DND-41 (cell line): ENCODE data around the gene PDCD10.

ENCODE experiments used
- ATAC-seq: fragments of 200-7000 bp; cut with Tn5 transposase; 3 replicates; pipeline ENCODE4 v1.9.1; 2021; ENCODE audit warnings: low read depth; ENCODE audit not compliant: insufficient read depth
- DNase-seq: peaks from one replicate; pipeline ENCODE4 v3.0.0-alpha.2; 2020
- H2AFZ ChIP-seq: 2 replicates; pipeline ENCODE4 v1.6.0; 2012; ENCODE audit warnings: low read depth, low read length
- H3K27ac ChIP-seq: 2 replicates; pipeline ENCODE4 v1.5.1; 2012; ENCODE audit warnings: low read length, inconsistent platforms
- H3K27me3 ChIP-seq: fragments of 200-600 bp; sonication (generic); 2 replicates; pipeline ENCODE4 v1.6.0; 2012; ENCODE audit warnings: low read length, mild to moderate bottlenecking, inconsistent platforms; ENCODE audit not compliant: insufficient read depth, poor library complexity
- H3K36me3 ChIP-seq: 2 replicates; pipeline ENCODE4 v1.5.1; 2012; ENCODE audit warnings: low read length, inconsistent platforms; ENCODE audit not compliant: insufficient read depth
- H3K4me1 ChIP-seq: 2 replicates; pipeline ENCODE4 v1.5.1; 2012; ENCODE audit warnings: mild to moderate bottlenecking, low read length; ENCODE audit not compliant: insufficient read depth
- H3K4me2 ChIP-seq: 2 replicates; pipeline ENCODE4 v1.6.0; 2012; ENCODE audit warnings: mild to moderate bottlenecking, moderate library complexity, low read length, inconsistent platforms; ENCODE audit not compliant: insufficient read depth
- H3K4me3 ChIP-seq, 2 experiments: fragments of 200-600 bp in 1 of 2; shearing (Covaris generic) in 1 of 2; 2 replicates each; pipeline ENCODE4 v1.5.1; 2012 to 2016; ENCODE audit warnings: inconsistent platforms in 2 of 2, low read length in 2 of 2, mild to moderate bottlenecking in 2 of 2, low read depth in 1 of 2, moderate library complexity in 1 of 2
- H3K79me2 ChIP-seq: 2 replicates; pipeline ENCODE4 v1.6.0; 2012; ENCODE audit warnings: low read length, inconsistent platforms; ENCODE audit not compliant: insufficient read depth
- H3K9ac ChIP-seq: 2 replicates; pipeline ENCODE4 v1.6.0; 2012; ENCODE audit warnings: low read depth, mild to moderate bottlenecking, inconsistent platforms, low read length, moderate library complexity
- H3K9me3 ChIP-seq: 2 replicates; pipeline ENCODE4 v1.5.1; 2012; ENCODE audit warnings: low read length, moderate library complexity, mild to moderate bottlenecking, inconsistent platforms; ENCODE audit not compliant: insufficient read depth, severe bottlenecking
- H4K20me1 ChIP-seq: 2 replicates; pipeline ENCODE4 v1.6.0; 2012; ENCODE audit warnings: low read length; ENCODE audit not compliant: insufficient read depth
- CTCF ChIP-seq: IDR thresholded peaks from 2 replicates; pipeline ENCODE4 v1.5.1; 2012; ENCODE audit warnings: borderline replicate concordance, low read length, moderate library complexity, mild to moderate bottlenecking; ENCODE audit not compliant: poor library complexity, severe bottlenecking; ENCODE audit errors: extremely low read depth
- EZH2 ChIP-seq: IDR thresholded peaks from 3 replicates; pipeline ENCODE4 v1.6.1; 2012; ENCODE audit warnings: borderline replicate concordance, low read depth, mild to moderate bottlenecking, moderate library complexity, low read length, inconsistent platforms; ENCODE audit not compliant: severe bottlenecking

Gene PDCD10

GRCh38 chr3:167728632-167729323 is 5.9 kb downstream of the PDCD10 start:
- Histone ChIP-seq H3K79me2 (peaks cover 99% of the 10 kb centered on the region), H3K36me3 (no peaks in the 10 kb centered on the region), H3K4me1 (peaks cover 20% of the 10 kb centered on the region), H3K9ac (no peak overlapping the region), H3K27me3 (no peaks in the 10 kb centered on the region), H2AFZ (no peak overlapping the region), H3K4me3 (no peak overlapping the region), H3K4me2 (no peak overlapping the region), H4K20me1 (peaks cover 68% of the 10 kb centered on the region), H3K9me3 (no peaks in the 10 kb centered on the region), H3K27ac (no peak overlapping the region)
- DNase-seq (no peak), ATAC-seq (no peak)
- TF ChIP-seq CTCF (no peak), EZH2 (no peak)

GRCh38 chr3:167728176-167728575 is 6.5 kb downstream of the PDCD10 start:
- Histone ChIP-seq H3K27me3 (no peaks in the 10 kb centered on the region), H2AFZ (no peak overlapping the region), H3K36me3 (no peaks in the 10 kb centered on the region), H3K79me2 (peaks cover 99% of the 10 kb centered on the region), H3K4me1 (peaks cover 14% of the 10 kb centered on the region), H3K9me3 (no peaks in the 10 kb centered on the region), H3K9ac (no peak overlapping the region), H4K20me1 (peaks cover 74% of the 10 kb centered on the region), H3K4me3 (no peak overlapping the region), H3K4me2 (no peak overlapping the region), H3K27ac (no peak overlapping the region)
- ATAC-seq, result no peak
- no peak for TF ChIP-seq CTCF
- TF ChIP-seq EZH2, result no peak
- no peak for DNase-seq

GRCh38 chr3:167723872-167724271 is 10.8 kb downstream of the PDCD10 start:
- no peaks in the 10 kb centered on the region for H3K9me3 ChIP-seq
- peaks cover 14% of the 10 kb centered on the region for H3K36me3 ChIP-seq
- TF ChIP-seq EZH2 (no peak), CTCF (no peak)
- H3K27me3 ChIP-seq, result no peaks in the 10 kb centered on the region
- H2AFZ ChIP-seq, result no peak overlapping the region
- peaks cover 60% of the 10 kb centered on the region for H4K20me1 ChIP-seq
- H3K9ac ChIP-seq, result no peak overlapping the region
- no peak overlapping the region for H3K27ac ChIP-seq
- no peak overlapping the region for H3K4me3 ChIP-seq
- H3K79me2 ChIP-seq, result peaks cover 90% of the 10 kb centered on the region
- H3K4me2 ChIP-seq, result no peak overlapping the region
- no peaks in the 10 kb centered on the region for H3K4me1 ChIP-seq
- DNase-seq (no peak), ATAC-seq (no peak)
